HG03354 (cell line): Measurements from ENCODE around the gene CLDN3.
"Not testable (repeated sequence)": the region's sequence is repeated elsewhere in the genome, so short reads cannot be mapped to it uniquely, and the experiment has no call there.

Experiments used
- ATAC-seq: cut with Tn5 transposase; IDR thresholded peaks from one replicate; pipeline ENCODE4 v1.9.1; 2021; ENCODE audit warnings: mild to moderate bottlenecking; ENCODE audit not compliant: unreplicated experiment, poor library complexity, severe bottlenecking

The CLDN3 gene

DNA sequence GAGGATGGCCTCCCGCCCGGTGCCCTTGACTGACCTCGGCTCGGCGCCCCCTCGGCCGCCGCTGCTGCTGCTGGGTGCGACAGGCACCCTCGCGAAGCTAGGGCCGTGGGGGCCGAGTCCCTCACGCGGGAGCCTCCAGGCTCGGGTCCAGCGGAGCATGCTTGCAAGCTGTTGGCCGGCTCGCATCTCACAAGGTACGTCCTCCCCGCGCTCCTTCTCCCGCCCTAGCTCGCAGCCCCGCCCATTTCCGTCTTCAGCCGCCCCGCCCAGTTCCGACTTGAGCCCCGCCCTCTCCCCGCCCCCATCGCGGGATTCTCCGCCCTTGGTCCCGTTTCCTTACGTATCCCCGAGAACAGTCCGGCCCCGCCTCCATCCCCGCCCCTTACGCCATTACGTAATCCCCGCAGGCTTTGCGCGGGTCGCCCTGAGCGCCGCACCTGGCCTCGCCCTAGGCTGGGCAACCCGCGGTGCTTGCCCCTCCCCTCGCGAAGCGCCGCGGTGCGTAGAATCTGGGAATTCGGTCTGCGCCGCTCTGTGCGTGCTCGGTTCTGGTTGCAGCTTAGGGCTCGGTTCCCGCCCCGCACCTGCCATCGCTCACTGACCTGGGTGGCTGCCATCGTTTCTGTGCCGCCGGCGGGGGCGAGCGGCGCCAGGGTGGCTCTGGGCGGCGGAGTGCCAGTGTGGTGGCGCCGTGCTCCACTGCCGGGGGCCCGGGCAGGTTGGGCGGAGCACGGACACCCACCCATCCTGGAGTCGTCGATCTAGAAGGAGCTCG is 31.3 kb downstream of the CLDN3 start, which contains the start of gene ABHD11:
Gene ABHD11, minus strand, starts transcription at position 191 of the 775 bp plus-strand sequence. Its CDS starts 32 bp downstream, at position 159.
- peak; percentile 88 for ATAC-seq

DNA sequence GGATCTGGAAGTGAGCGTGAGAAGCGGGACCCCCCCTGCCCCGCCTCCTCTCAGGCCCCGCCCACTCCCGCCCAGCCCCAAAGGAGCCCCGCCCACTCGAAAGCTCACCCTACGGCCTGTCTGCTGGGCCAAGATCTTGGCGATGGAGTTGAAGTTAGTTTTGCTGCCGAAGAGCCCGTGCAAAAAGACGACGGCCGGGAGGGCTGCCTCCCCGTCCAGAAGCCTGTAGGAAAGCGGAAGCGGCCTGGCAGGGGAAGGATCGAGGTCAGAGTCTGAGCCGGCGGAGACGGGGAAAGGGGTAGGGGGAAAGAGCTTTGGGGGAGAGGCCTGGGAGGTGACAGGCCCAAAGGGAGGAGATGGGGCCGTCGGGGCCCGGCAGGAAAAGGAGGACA is 31.9 kb downstream of the CLDN3 start:
- ATAC-seq = peak; percentile 15

DNA sequence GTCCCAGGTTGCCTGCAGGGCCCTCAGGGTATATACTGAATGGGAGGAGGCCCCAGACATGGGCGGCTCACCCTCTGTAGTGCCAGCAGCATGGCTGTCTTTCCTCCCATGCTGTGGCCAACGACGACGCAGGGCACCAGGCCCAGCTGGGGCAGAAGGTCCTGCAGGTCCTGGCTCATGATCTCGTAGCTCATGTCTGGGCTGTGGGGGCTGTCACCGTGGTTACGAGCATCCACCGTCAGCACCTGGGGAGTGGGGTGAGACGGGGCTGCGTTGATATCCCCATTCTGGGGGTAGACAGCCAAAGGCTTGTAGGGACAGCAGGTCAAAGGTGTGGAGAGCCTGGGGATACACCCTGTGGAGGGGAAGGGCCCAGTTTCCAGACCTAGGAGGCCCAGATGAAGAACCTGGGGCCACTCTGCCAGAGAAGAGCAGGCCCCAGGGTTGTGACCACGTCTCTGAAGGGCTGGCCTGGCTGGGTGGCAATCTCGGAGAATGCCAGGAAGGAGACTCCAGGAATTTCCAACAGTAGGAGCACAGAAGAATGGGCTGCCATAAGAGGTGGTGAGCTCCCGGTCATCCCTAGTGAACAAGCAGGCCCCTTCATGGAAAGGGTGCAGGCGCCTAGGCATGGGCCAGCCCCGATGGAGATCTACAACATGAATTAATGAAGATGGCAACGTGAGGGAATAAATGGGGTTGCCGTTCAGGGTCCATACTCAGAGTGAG is 32.4 kb downstream of the CLDN3 start:
- no peak for ATAC-seq

DNA sequence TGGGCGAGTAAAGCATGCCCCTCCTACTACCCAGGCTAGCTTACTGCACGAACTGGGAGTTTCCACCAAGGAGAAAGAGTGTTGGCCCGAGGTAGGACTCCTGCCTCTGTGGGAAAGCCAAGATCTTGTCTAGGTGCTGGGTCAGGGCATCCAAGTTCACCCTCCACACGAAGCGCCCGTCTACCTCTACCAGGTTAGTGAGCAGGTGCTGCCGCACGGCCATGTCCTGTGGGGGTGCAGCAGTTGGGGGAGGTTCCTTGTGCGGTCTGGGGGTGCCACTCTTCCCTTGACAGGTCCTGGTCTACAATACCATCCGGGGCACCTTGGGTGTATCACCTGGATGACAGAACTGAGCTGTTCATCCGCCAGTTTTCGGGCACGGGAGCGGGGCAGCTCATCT is 33.2 kb downstream of the CLDN3 start:
- no peak for ATAC-seq

DNA sequence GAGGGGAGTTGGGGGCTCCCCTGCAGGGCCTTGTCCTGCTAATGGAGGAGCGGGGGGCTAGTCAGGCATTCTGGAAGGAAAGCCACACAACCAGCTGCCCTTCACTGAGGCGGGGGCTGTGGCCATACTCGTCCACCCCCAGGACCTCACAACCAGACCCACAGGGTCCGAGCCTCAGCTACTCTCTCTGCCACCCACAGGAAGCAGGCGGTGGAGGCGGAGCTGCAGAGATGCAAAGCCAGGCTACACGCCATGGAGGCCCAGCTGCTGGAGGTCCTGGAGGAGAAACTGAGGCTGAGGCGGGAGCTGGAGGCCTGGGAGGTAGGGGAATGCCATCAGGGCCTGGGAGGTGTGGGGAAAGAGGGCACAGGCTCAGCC is 34.6 kb downstream of the CLDN3 start:
- ATAC-seq = no peak

DNA sequence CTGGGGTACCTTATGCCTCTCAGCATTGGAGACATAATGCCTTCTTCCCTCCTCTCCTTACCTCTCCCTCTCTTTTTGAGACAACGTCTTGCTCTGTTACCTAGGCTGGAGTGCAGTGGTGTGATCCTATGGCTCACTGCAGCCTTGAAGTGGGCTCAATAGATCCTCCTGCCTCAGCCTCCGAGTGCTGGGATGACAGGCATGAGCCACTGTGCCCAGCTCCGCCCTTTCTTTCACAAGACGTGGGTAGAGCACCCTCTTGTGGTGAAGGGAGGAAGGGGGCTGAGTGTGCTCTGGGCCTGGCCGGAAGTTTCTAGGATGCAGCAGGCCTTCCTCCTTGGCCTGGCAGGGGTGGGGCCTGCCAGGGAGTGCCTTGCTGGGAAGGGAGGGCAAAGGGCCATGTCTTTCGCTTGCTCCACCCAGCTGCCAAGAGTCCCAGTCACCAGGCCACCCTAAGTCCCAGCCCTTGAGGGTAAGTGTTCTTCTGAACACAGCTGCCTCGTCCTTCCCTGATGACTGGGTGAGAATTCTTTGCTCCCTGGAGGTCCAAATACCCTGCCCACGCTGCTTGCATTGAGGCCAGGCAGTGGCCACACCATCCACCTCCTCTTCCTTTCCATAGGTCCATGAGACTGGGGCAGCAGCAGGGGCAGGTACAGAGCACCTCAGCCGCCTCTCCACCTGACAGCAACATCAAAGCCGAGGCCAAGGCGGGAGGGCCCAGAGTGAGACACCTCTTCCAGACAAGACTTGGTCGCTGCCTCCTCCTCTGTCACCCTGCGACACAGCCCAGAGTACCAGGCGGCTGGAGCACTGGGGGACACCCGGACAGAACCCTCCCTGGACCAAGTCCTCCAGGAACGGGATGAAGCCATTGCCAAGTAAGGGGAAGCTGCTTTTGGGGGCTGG is 35.2 kb downstream of the CLDN3 start:
- ATAC-seq = peak; percentile 56

DNA sequence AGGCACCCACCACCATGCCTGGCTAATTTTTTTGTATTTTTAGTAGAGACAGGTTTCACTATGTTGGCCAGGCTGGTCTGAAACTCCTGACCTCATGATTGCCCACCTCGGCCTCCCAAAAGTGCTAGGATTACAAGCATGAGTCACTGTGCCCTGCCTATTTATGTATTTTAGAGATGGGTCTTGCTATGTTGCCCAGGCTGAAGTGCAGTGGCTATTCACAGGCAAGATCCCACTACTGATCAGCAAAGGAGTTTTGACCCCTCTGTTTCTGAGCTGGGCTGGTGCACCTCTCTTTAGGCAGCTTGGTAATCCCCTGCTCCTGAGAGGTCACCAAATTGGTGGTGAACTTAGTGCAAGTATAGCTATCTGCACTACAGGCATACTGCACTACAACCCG is 37.7 kb downstream of the CLDN3 start:
- no peak for ATAC-seq

DNA sequence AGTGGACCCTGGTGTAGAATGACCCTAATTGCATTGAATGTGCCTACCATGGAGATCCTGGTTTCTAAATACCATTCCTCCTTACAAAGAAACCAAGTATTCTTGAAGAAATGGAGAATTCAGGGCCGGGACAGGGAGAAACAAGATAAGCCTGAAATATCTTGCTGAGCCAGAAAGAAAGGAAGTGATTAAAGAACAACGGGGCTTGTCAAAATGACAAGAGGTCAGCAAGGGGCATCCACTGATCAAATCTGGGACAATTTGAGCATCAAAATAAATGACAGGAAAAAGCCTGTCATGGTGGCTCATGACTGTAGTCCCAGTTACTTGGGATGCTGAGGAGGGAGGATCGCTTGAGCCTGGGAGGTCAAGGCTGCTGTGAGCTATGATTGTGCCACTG is 39.6 kb downstream of the CLDN3 start:
- no peak for ATAC-seq

DNA sequence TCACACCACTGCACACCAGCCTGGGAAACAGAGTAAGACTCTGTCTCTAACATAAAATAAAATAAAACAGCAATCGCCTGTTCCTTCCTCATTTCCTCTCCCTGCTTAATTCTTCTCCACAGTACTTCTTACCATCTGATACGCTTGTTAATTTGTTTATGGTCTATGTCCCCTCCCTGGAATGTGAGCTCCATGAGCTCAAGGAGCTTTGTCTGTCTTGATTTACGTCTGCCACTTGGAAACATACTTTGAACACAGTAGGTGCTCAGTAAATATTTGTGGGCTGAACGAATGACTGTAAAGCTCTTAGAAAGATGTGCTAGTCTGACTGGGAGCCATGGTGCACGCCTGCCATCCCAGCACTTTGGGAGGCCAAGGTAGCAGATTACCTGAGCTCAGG is 41.5 kb downstream of the CLDN3 start:
- no peak for ATAC-seq

DNA sequence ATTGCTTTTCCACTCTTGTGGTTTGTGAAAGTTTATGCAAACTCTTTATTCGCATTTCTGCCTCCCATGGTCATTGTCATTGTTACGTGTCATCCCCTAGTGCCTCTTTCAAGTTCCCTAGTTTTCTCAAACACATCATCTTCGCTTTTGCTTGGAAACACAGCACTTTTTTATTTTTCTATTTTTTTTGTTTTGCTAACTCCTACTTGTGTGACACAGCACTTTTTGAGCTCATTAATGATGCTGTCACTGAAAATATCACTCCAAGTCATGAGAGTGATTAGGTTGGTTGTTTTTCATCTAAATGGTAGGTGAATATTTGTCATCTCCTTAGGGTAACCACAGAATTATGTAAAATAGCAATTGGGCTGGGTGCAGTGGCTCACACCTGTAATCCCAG is 42.1 kb downstream of the CLDN3 start:
- no peak for ATAC-seq

DNA sequence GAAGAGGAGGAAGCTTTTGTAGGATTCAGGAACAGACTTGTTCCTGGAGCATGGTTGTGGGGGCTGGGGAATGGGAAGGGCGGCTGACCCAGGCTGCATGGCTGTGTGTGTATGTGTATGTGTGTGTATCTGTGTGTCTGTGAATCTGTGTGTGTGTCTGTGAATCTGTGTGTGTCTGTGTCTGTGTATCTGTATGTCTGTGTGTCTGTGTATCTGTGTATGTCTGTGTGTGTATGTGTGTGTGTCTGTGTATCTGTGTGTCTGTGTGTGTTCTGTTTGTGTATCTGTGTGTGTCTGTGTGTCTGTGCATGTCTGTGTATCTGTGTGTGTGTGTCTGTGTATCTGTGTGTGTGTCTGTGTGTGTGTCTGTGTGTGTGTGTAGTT is 44.0 kb downstream of the CLDN3 start:
- peak; percentile 32 for ATAC-seq

DNA sequence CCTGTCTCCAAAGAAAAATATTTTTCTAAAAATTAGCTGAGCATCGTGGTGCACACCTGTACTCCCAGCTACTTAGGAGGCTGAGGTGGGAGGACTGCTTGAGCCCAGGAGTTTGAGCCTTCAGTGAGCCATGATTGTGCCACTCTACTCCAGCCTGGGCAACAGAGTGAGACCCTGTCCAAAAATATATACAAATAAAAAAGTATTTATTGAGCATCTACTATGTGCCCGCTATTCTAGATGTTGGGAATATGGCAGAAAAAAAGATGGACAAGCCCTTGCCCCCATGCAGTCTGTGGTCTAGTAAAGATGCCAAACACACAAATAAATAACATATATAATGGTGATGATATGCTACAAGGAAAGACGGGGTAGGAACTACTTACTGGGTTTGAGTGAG is 46.3 kb downstream of the CLDN3 start:
- no peak for ATAC-seq

DNA sequence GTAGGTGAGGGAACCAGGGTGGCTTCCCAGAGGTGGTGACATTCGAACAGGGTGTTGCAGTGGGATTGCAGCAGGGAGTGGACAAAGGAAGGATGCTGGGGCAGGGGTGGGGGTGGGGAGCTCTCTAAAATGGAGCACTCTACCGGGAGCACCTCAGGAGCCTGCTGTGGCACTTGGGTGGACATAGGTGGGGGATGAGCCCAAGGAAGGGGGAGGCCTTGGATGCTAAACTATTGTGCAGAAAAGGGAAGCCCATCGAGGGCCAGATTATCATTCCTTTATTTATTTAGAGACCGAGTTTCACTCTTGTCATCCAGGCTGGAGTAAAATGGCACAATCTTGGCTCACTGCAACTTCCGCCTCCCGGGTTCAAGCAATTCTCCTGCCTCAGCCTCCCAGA is 47.3 kb downstream of the CLDN3 start:
- ATAC-seq = no peak

DNA sequence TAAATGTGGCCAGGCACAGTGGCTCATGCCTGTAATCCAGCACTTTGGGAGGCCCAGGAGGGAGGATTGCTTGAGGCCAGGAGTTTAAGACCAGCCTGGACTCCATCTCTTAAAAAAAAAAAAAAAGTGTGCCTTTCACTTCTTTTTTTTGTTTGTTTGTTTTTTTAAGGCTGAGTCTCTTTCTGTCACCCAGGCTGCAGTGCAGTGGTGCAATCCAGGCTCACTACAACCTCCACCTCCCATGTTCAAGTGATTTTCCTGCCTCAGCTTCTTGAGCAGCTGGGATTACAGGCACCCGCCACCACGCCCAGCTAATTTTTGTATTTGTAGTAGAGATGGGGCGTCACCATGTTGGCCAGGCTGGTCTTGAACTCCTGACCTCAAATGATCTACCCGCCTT is 47.9 kb downstream of the CLDN3 start:
- ATAC-seq = not testable (repeated sequence)

DNA sequence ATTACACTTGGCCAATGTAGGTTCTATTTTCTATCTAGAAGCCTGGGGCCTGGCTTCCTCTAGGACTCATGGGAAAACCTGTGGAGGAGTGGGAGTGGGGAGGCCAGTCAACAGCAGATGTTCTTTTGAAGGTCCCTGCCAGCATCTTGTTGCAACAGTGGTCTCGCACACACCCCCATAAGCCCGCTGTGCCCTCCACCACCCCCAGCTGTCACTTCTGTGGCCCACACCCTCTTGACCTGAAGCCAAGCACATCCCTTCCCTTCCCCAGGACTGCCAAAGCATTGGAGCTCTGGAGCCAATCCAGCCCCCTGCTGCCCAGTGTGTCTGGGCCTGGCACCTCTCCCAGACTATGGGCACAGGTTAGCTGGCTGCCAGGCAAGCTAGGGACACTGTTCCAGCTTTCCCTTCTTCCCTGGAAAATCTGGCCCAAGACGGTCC is 48.7 kb downstream of the CLDN3 start:
- ATAC-seq = no peak

DNA sequence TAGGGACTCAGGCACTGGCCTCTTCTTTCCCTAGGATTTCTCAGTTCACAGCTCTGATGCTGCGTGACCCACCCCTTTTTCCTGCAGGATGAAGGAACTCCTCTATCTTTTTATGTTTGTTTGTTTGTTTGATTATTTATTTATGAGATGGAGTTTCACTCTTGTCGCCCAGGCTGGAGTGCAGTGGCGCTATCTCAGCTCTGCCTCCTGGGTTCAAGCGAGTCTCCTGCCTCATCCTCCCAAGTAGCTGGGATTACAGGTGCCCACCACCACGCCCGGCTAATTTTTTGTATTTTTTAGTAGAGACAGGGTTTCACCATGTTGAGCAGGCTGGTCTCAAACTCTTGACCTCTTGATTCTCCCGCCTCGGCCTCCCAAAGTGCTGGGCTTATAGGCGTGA is 49.6 kb downstream of the CLDN3 start:
- not testable (repeated sequence) for ATAC-seq

DNA sequence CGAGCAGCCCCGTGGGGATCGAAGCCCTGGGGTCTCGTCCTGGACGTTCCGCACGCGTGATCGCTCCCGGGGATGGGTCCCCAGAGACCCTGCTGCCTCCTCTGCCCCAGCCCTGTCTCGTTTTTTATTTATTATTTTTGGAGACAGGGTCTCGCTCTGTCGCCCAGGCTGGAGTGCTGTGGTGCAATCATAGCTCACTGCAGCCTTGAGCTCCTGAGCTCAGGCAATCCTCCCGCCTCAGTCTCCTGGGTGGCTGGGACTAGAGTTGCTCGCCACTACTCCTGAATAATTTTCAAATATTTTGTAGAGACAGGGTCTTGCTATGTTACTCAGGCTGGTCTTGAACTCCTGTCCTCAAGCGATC is 50.3 kb downstream of the CLDN3 start:
- ATAC-seq = peak; percentile 7
